ENCODE results near the gene ARHGAP8. TPM values are rescaled to one million over a fixed set of nuclear protein-coding genes. Genes with fewer than 3 reads are reported as not detected.

The ARHGAP8 gene
- total and polyA plus RNA-seq, 10 donors: 2.7 to 71.6 (median 19.7) TPM

GRCh38 chr22:44887941-44888366 lies 135.6 kb downstream of the ARHGAP8 start:
- Histone ChIP-seq H3K27ac (no peak overlapping the region), H3K4me1 (no peaks in the 10 kb centered on the region), H3K27me3 (replicated peaks in 1 of 7) (peaks cover 0 to 9% (median 0%) of the 10 kb centered on the region in 7 donors), H3K36me3 (no peaks in the 10 kb centered on the region), H3K4me3 (no peak overlapping the region), H3K9me3 (no peaks in the 10 kb centered on the region)
- peak; percentile 70 for DNase-seq
- intact Hi-C loops (cut with DNase I; ENCODE audit: low total_unique reads): no loop called here
- no peak for TF ChIP-seq POLR2AphosphoS5 (IDR thresholded peaks at IDR 0.05)
- TF ChIP-seq POLR2A (IDR thresholded peaks at IDR 0.05): no peak
- no peak for TF ChIP-seq CTCF (IDR thresholded peaks at IDR 0.05 in 8 of 11, conservative IDR thresholded peaks at IDR 0.05 in 3 of 11)
- 78 to 90% (median 87%) methylated on average over 13 to 16 of the region's 16 CpGs for WGBS, 5 donors

- TF ChIP-seq POLR2AphosphoS5 (IDR thresholded peaks at IDR 0.05): no peak
- TF ChIP-seq CTCF (IDR thresholded peaks at IDR 0.05 in 8 of 11, conservative IDR thresholded peaks at IDR 0.05 in 3 of 11): no peak
- no peak for TF ChIP-seq POLR2A (IDR thresholded peaks at IDR 0.05)
- H3K27me3 ChIP-seq (replicated peaks in 1 of 7): peaks cover 0 to 15% (median 0%) of the 10 kb centered on the region in 7 donors
- no peak for DNase-seq
- H3K27ac ChIP-seq: no peak overlapping the region
- H3K4me1 ChIP-seq: no peaks in the 10 kb centered on the region
- intact Hi-C loops (cut with DNase I; ENCODE audit: low total_unique reads): no loop called here
- 67 to 80% (median 76%) methylated on average over 5 to 14 of the region's 14 CpGs for WGBS, 5 donors
- H3K4me3 ChIP-seq: no peak overlapping the region
- no peaks in the 10 kb centered on the region for H3K36me3 ChIP-seq
- no peaks in the 10 kb centered on the region for H3K9me3 ChIP-seq
These were observed 136.3 kb downstream of the ARHGAP8 start for GRCh38 chr22:44888491-44889254.

- WGBS, 5 donors: 70 to 84% (median 78%) methylated on average over 13 to 14 of the region's 14 CpGs
- Histone ChIP-seq H3K4me1 (no peaks in the 10 kb centered on the region), H3K4me3 (no peak overlapping the region), H3K36me3 (no peaks in the 10 kb centered on the region), H3K27ac (no peak overlapping the region), H3K27me3 (replicated peaks in 1 of 7) (peaks cover 0 to 16% (median 0%) of the 10 kb centered on the region in 7 donors), H3K9me3 (no peaks in the 10 kb centered on the region)
- no peak for TF ChIP-seq POLR2A (IDR thresholded peaks at IDR 0.05)
- TF ChIP-seq CTCF (IDR thresholded peaks at IDR 0.05 in 8 of 11, conservative IDR thresholded peaks at IDR 0.05 in 3 of 11): no peak
- no peak for TF ChIP-seq POLR2AphosphoS5 (IDR thresholded peaks at IDR 0.05)
- DNase-seq: peak; percentile 38
- intact Hi-C loops (cut with DNase I; ENCODE audit: low total_unique reads): no loop called here
These were observed 137.0 kb downstream of the ARHGAP8 start for GRCh38 chr22:44889255-44889878.
